Smooth muscle cell (in vitro differentiated cells): ENCODE data around the gene RUFY4. TPM values are rescaled to one million over a fixed set of nuclear protein-coding genes. Genes with fewer than 3 reads are reported as not detected.

Source experiments
- DNase-seq: peaks from one replicate; lab custom pipeline; 2025; ENCODE audit not compliant: unreplicated experiment; lab: John Stamatoyannopoulos, UW
- H2AFZ ChIP-seq: fragments of 200-600 bp; sonication (generic); 2 replicates; pipeline ENCODE4 v1.6.0; 2016; ENCODE audit warnings: antibody characterized with exemption, low read depth, mild to moderate bottlenecking
- H3F3A ChIP-seq: fragments of 200-600 bp; sonication (generic); 2 replicates; pipeline ENCODE4 v1.6.0; 2017; ENCODE audit warnings: antibody characterized with exemption, low read depth
- H3K27ac ChIP-seq: fragments of 200-600 bp; sonication (generic); 2 replicates; pipeline ENCODE4 v1.5.1; 2016; ENCODE audit warnings: low read depth, mild to moderate bottlenecking
- H3K27me3 ChIP-seq: fragments of 200-600 bp; sonication (generic); 2 replicates; pipeline ENCODE4 v1.6.1; 2016; ENCODE audit warnings: low read depth, mild to moderate bottlenecking
- H3K36me3 ChIP-seq: fragments of 200-600 bp; sonication (generic); 2 replicates; pipeline ENCODE4 v1.5.1; 2016; ENCODE audit warnings: low read depth
- H3K4me1 ChIP-seq: fragments of 200-600 bp; sonication (generic); 2 replicates; pipeline ENCODE4 v1.5.1; 2016; ENCODE audit warnings: low read depth
- H3K4me2 ChIP-seq: fragments of 200-600 bp; sonication (generic); 2 replicates; pipeline ENCODE4 v1.6.0; 2016; ENCODE audit warnings: mild to moderate bottlenecking
- H3K4me3 ChIP-seq: fragments of 200-600 bp; sonication (generic); 2 replicates; pipeline ENCODE4 v1.5.1; 2016; ENCODE audit warnings: mild to moderate bottlenecking
- H3K79me2 ChIP-seq: fragments of 200-600 bp; sonication (generic); 2 replicates; pipeline ENCODE4 v1.6.0; 2016; ENCODE audit warnings: low read depth, mild to moderate bottlenecking
- H3K9ac ChIP-seq: fragments of 200-600 bp; sonication (generic); 2 replicates; pipeline ENCODE4 v1.6.0; 2016; ENCODE audit warnings: low read depth
- H3K9me3 ChIP-seq: fragments of 200-600 bp; sonication (generic); replicated peaks from 2 replicates; pipeline ENCODE4 v1.5.1; 2016; ENCODE audit warnings: low read depth
- H4K20me1 ChIP-seq: fragments of 200-600 bp; sonication (generic); 2 replicates; pipeline ENCODE4 v1.6.0; 2016; ENCODE audit warnings: low read depth
- CTCF ChIP-seq: fragments of 200-600 bp; sonication (generic); IDR thresholded peaks from 2 replicates; pipeline ENCODE4 v1.5.1; 2017; ENCODE audit warnings: borderline replicate concordance, mild to moderate bottlenecking, antibody characterized with exemption; ENCODE audit not compliant: insufficient read depth, poor library complexity, severe bottlenecking
- WGBS: methylation state at CpG from one replicate; pipeline ENCODE4 v1.1.7; 2016; ENCODE audit warnings: low lambda C conversion rate; 5-methylcytosine and 5-hydroxymethylcytosine counted together
- polyA plus RNA-seq: library from polyadenylated mRNA; unstranded; fragments of >200 nt; fragmentation: Nextera tagmentation; extraction: Ambion mirVana; gene quantifications from 2 replicates; pipeline ENCODE4 v1.2.1, GENCODE V29; 2016
- total RNA-seq: library from RNA; depleted of rRNA; stranded (reverse); fragments of >200 nt; gene quantifications from 2 replicates; pipeline ENCODE4 v1.2.3, GENCODE V29; 2014

Gene RUFY4
- total and polyA plus RNA-seq, 2 experiments from 2014 or later = 0.10 TPM; not detected in 1

- H3K9ac ChIP-seq = no peak overlapping the region
- no peaks in the 10 kb centered on the region for H3K79me2 ChIP-seq
- no peak overlapping the region for H3K4me3 ChIP-seq
- H3K4me2 ChIP-seq = no peak overlapping the region
- no peaks in the 10 kb centered on the region for H3K9me3 ChIP-seq
- 95% methylated on average over 2 of the region's 2 CpGs for WGBS
- no peaks in the 10 kb centered on the region for H3K36me3 ChIP-seq
- H2AFZ ChIP-seq = no peak overlapping the region
- peaks cover 6% of the 10 kb centered on the region for H3K4me1 ChIP-seq
- no peaks in the 10 kb centered on the region for H4K20me1 ChIP-seq
- H3F3A ChIP-seq = peaks cover 10% of the 10 kb centered on the region
- no peaks in the 10 kb centered on the region for H3K27me3 ChIP-seq
- TF ChIP-seq CTCF = no peak
- no peak for DNase-seq
- no peak overlapping the region for H3K27ac ChIP-seq
Measured at GRCh38 chr2:218028189-218028495, 40.9 kb upstream of the RUFY4 start.

- Histone ChIP-seq H3K4me3 (no peak overlapping the region), H2AFZ (no peak overlapping the region), H3K9me3 (no peaks in the 10 kb centered on the region), H3K4me2 (no peak overlapping the region), H3K27me3 (no peaks in the 10 kb centered on the region), H3K27ac (no peak overlapping the region), H4K20me1 (no peaks in the 10 kb centered on the region), H3K9ac (no peak overlapping the region), H3K36me3 (no peaks in the 10 kb centered on the region), H3K79me2 (no peaks in the 10 kb centered on the region), H3F3A (peaks cover 10% of the 10 kb centered on the region), H3K4me1 (peaks cover 6% of the 10 kb centered on the region)
- no peak for DNase-seq
- TF ChIP-seq CTCF = no peak
- WGBS = 83% methylated on average over 6 of the region's 6 CpGs
Measured at GRCh38 chr2:218028562-218029348, 40.3 kb upstream of the RUFY4 start.

GRCh38 chr2:218029366-218030360, 39.4 kb upstream of the RUFY4 start:
- H3K27ac ChIP-seq = peak overlapping the region; percentile 48

More at GRCh38 chr2:218029366-218030360, 39.4 kb upstream of the RUFY4 start:
- Histone ChIP-seq H3K9me3 (no peaks in the 10 kb centered on the region), H3F3A (peaks cover 10% of the 10 kb centered on the region), H4K20me1 (no peaks in the 10 kb centered on the region), H3K27me3 (peaks cover 7% of the 10 kb centered on the region), H3K9ac (no peak overlapping the region), H3K4me2 (peak overlapping the region; percentile 16), H3K79me2 (no peaks in the 10 kb centered on the region), H3K36me3 (no peaks in the 10 kb centered on the region), H3K4me1 (peaks cover 14% of the 10 kb centered on the region), H3K4me3 (no peak overlapping the region), H2AFZ (no peak overlapping the region)
- no peak for DNase-seq
- no peak for TF ChIP-seq CTCF
- WGBS = 59% methylated on average over 17 of the region's 17 CpGs
